HepG2 (cell line): ENCODE data around the gene MAB21L4. TPM values are rescaled to one million over a fixed set of nuclear protein-coding genes. Genes with fewer than 3 reads are reported as not detected.

Experiments
- ATAC-seq: fragments of 200-7000 bp; cut with Tn5 transposase; 3 replicates; pipeline ENCODE4 v1.9.1; 2020; ENCODE audit warnings: mild to moderate bottlenecking, moderate library complexity
- BruUV-seq: library from RNA; stranded (reverse); fragments of 400-500 nt; replicated peaks from 2 replicates; lab custom pipeline; 2021; lab: Mats Ljungman, UMichigan
- CTCF ChIA-PET: fragments of 300-600 bp; formaldehyde crosslinking; extraction: SDS; loops from one replicate; lab custom pipeline; 2021; ENCODE audit warnings: low total read pairs, inconsistent platforms, low intra/inter-chr PET ratio; lab: Yijun Ruan, JAX
- POLR2A ChIA-PET: fragments of 350-600 bp; sonication (Branson Sonifier 250); formaldehyde crosslinking; loops from one replicate; lab custom pipeline; 2020; ENCODE audit warnings: antibody characterized with exemption, inconsistent platforms; lab: Yijun Ruan, JAX
- DNase-seq: peaks from one replicate; pipeline ENCODE4 v3.0.0-alpha.2; 2015; ENCODE audit warnings: low spot score
- FAIRE-seq: peaks from 3 replicates; lab custom pipeline; 2011; peaks lifted over from hg19 to GRCh38; lab: Jason Lieb, UNC
- H2AFZ ChIP-seq: one replicate; pipeline ENCODE4 v1.6.1; 2011; ENCODE audit warnings: low read length, inconsistent platforms
- H3K27ac ChIP-seq: fragments of 300-600 bp; 3 replicates; pipeline ENCODE4 v1.8.0; 2011; ENCODE audit warnings: mixed run types, mild to moderate bottlenecking, mixed read lengths, low read length, inconsistent platforms; ENCODE audit not compliant: insufficient read depth; ENCODE audit errors: extremely low read length
- H3K27me3 ChIP-seq, 2 experiments: fragments of 200-600 bp in 1 of 2; 2 replicates in 1 of 2; 3 replicates in 1 of 2; pipeline versions ENCODE4 v1.6.0 to v1.8.0; 2011; ENCODE audit warnings: low read length in 2 of 2, mild to moderate bottlenecking in 2 of 2, moderate library complexity in 2 of 2, inconsistent platforms in 1 of 2; ENCODE audit not compliant: insufficient read depth in 2 of 2, control insufficient read depth in 1 of 2
- H3K36me3 ChIP-seq, 2 experiments: fragments of 200-600 bp in 1 of 2; replicated peaks in 1 of 2; 2 replicates in 1 of 2; 3 replicates in 1 of 2; pipeline versions ENCODE4 v1.5.1 to v1.8.0; 2011; ENCODE audit warnings: low read length in 2 of 2, inconsistent platforms in 1 of 2; ENCODE audit not compliant: insufficient read depth in 2 of 2, control insufficient read depth in 1 of 2
- H3K4me1 ChIP-seq: 2 replicates; pipeline ENCODE4 v1.5.1; 2012; ENCODE audit warnings: low read length, inconsistent platforms; ENCODE audit not compliant: insufficient read depth
- H3K4me2 ChIP-seq: 2 replicates; pipeline ENCODE4 v1.6.0; 2011; ENCODE audit warnings: low read depth, low read length, inconsistent platforms
- H3K4me3 ChIP-seq, 3 experiments: fragments of 200-600 bp in 1 of 3; sonication (generic), shearing (Covaris generic) in 1 of 3; replicated peaks in 1 of 3; 2 replicates each; pipeline ENCODE4 v1.5.1; 2011 to 2016; ENCODE audit warnings: low read length in 3 of 3, inconsistent platforms in 2 of 3, low read depth in 2 of 3, mild to moderate bottlenecking in 2 of 3, control low read depth in 1 of 3, mixed read lengths in 1 of 3; ENCODE audit not compliant: insufficient read depth in 1 of 3
- H3K79me2 ChIP-seq: one replicate; pipeline ENCODE4 v1.6.1; 2011; ENCODE audit warnings: low read length, inconsistent platforms; ENCODE audit not compliant: insufficient read depth
- H3K9ac ChIP-seq: 2 replicates; pipeline ENCODE4 v1.6.0; 2011; ENCODE audit warnings: mild to moderate bottlenecking, low read depth, low read length, inconsistent platforms; ENCODE audit not compliant: insufficient read depth
- H3K9me3 ChIP-seq: 2 replicates; pipeline ENCODE4 v1.5.1; 2012; ENCODE audit warnings: mild to moderate bottlenecking, low read length
- H4K20me1 ChIP-seq: 2 replicates; pipeline ENCODE4 v1.6.0; 2011; ENCODE audit warnings: inconsistent platforms, mild to moderate bottlenecking, low read length, moderate library complexity; ENCODE audit not compliant: insufficient read depth
- MBD4 ChIP-seq: IDR thresholded peaks from 2 replicates; pipeline ENCODE4 v1.6.1; 2012; ENCODE audit warnings: low read length, inconsistent platforms, borderline replicate concordance
- NFRKB ChIP-seq: fragments of 450-650 bp; IDR thresholded peaks from 2 replicates; pipeline ENCODE4 v1.6.1; 2017
- PAX8 ChIP-seq: sonication (generic); formaldehyde crosslinking; IDR thresholded peaks from 2 replicates; pipeline ENCODE4 v1.8.0; 2022; ENCODE audit warnings: mild to moderate bottlenecking, missing genetic modification reagents, borderline replicate concordance
- PCBP2 ChIP-seq: fragments of 200-400 bp; formaldehyde crosslinking; optimal IDR thresholded peaks from 2 replicates; pipeline ENCODE3; 2018; ENCODE audit warnings: low read length, low read depth; ENCODE audit not compliant: poor library complexity, severe bottlenecking
- RFXAP ChIP-seq: sonication (generic); formaldehyde crosslinking; IDR thresholded peaks from 2 replicates; pipeline ENCODE4 v1.4.0; 2020; ENCODE audit warnings: missing genetic modification reagents, borderline replicate concordance
- XBP1 ChIP-seq: sonication (generic); formaldehyde crosslinking; IDR thresholded peaks from 2 replicates; pipeline ENCODE4 v1.5.0; 2020; ENCODE audit warnings: missing genetic modification reagents
- ZNF562 ChIP-seq: sonication (generic); formaldehyde crosslinking; IDR thresholded peaks from 2 replicates; pipeline ENCODE4 v1.8.0; 2022; ENCODE audit warnings: missing genetic modification reagents, borderline replicate concordance
- ZNF713 ChIP-seq: sonication (generic); formaldehyde crosslinking; IDR thresholded peaks from 2 replicates; pipeline ENCODE4 v1.4.0; 2020; ENCODE audit warnings: mild to moderate bottlenecking, missing genetic modification reagents
- WGBS: methylation state at CpG from one replicate; pipeline ENCODE4 v1.1.6; 2017; ENCODE audit warnings: low lambda C conversion rate; 5-methylcytosine and 5-hydroxymethylcytosine counted together
- in situ Hi-C: cut with HindIII; loops from 2 replicates; pipeline ENCODE4 v1.10.0; 2017; ENCODE audit warnings: low pct_unique_long_range_greater_than_20kb; ENCODE audit not compliant: extremely low pct_ligation_motif_present
- intact Hi-C: fragments of 100-400 bp; cut with micrococcal nuclease; formaldehyde crosslinking; loops from one replicate; pipeline ENCODE4 v1.10.0; 2022; ENCODE audit not compliant: unreplicated experiment
- polyA plus RNA-seq, 8 experiments: library from polyadenylated mRNA; depleted of rRNA in 3 of 8; stranded (reverse) in 7 of 8; unstranded in 1 of 8; fragments of >200 nt; fragmentation: Illumina TruSeq in 4 of 8; extraction: Trizol in 4 of 8; gene quantifications; 2 replicates each; pipeline versions ENCODE4 v1.2.1 to v1.2.3, GENCODE V29; 2011 to 2016; ENCODE audit warnings: low read depth in 4 of 8, missing spikeins in 1 of 8, mixed read lengths in 1 of 8; ENCODE audit not compliant: insufficient read depth in 1 of 8
- total RNA-seq, 5 experiments: library from RNA; depleted of rRNA; stranded (reverse); fragments of >200 nt; fragmentation: Illumina TruSeq; extraction: Trizol; gene quantifications; 2 replicates each; pipeline ENCODE4 v1.2.3, GENCODE V29; 2016; ENCODE audit warnings: low read depth in 1 of 5
- TF ChIP-seq, protein P1 (sequence below), 2 experiments: sonication (generic) in 1 of 2; formaldehyde crosslinking in 1 of 2; IDR thresholded peaks; 2 replicates each; pipeline versions ENCODE4 v1.4.0 to v1.6.1; 2018 to 2020; ENCODE audit warnings: missing genetic modification reagents in 2 of 2, borderline replicate concordance in 1 of 2, low read depth in 1 of 2, mild to moderate bottlenecking in 1 of 2, missing biosample characterization in 1 of 2
- TF ChIP-seq, protein P2 (sequence below): sonication (generic); formaldehyde crosslinking; IDR thresholded peaks from 2 replicates; pipeline ENCODE4 v1.4.0; 2020; ENCODE audit warnings: missing genetic modification reagents

The MAB21L4 gene
- total and polyA plus RNA-seq, 2 of the 13 experiments (the other 11 are each of a cell fraction or from before 2014, with no cell fraction given) = 3.0 to 14.0 TPM

DNA sequence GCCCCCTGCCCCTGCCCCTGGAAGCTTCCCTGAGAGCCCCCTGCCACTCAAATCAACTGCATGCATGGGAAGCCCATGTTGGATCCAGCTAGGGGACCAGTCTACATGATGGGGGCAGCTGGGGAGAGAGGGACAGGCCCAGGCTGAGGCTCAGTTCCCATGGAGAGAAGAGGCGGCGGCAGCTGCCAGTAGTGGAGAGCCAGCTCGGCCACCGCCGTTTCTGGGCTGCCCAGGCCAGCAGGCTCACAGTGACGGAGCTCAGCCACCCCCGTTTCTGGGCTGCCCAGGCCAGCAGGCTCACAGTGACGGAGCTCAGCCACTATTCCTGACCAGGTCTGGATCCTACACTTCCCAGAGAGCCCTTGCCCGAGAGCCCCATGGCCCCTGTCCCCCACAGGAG lies 3.6 kb downstream of the MAB21L4 start:
- H3K4me1 ChIP-seq = peaks cover 88% of the 10 kb centered on the region
- no peak for DNase-seq
- in situ Hi-C loops = no loop called here
- H3K4me2 ChIP-seq = no peak overlapping the region
- no peaks in the 10 kb centered on the region for H3K9me3 ChIP-seq
- no peak overlapping the region for H2AFZ ChIP-seq
- CTCF ChIA-PET = no interaction called here
- TF ChIP-seq, protein P1, sequence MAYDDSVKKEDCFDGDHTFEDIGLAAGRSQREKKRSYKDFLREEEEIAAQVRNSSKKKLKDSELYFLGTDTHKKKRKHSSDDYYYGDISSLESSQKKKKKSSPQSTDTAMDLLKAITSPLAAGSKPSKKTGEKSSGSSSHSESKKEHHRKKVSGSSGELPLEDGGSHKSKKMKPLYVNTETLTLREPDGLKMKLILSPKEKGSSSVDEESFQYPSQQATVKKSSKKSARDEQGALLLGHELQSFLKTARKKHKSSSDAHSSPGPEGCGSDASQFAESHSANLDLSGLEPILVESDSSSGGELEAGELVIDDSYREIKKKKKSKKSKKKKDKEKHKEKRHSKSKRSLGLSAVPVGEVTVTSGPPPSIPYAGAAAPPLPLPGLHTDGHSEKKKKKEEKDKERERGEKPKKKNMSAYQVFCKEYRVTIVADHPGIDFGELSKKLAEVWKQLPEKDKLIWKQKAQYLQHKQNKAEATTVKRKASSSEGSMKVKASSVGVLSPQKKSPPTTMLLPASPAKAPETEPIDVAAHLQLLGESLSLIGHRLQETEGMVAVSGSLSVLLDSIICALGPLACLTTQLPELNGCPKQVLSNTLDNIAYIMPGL (CRISPR knock-in tag; IDR thresholded peaks at IDR 0.05; ENCODE audit: borderline replicate concordance in 1 of 2, low read depth in 1 of 2) = no peak
- TF ChIP-seq PAX8 (CRISPR knock-in tag) = no peak
- TF ChIP-seq MBD4 = no peak
- no peak for TF ChIP-seq NFRKB
- TF ChIP-seq, protein P2, sequence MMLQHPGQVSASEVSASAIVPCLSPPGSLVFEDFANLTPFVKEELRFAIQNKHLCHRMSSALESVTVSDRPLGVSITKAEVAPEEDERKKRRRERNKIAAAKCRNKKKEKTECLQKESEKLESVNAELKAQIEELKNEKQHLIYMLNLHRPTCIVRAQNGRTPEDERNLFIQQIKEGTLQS (CRISPR knock-in tag) = no peak
- no peak for TF ChIP-seq RFXAP
- TF ChIP-seq ZNF713 (CRISPR knock-in tag) = no peak
- no peak for TF ChIP-seq PCBP2
- TF ChIP-seq XBP1 = no peak
- TF ChIP-seq ZNF562 (CRISPR knock-in tag) = no peak
- TF ChIP-seq, all 625 proteins: peak for 0
- Histone ChIP-seq H3K27ac (no peak overlapping the region), H3K36me3 (no peaks in the 10 kb centered on the region), H3K79me2 (no peaks in the 10 kb centered on the region), H3K4me3 (no peak overlapping the region), H4K20me1 (no peaks in the 10 kb centered on the region), H3K9ac (no peak overlapping the region), H3K27me3 (no peaks in the 10 kb centered on the region; a peak in 1 of 5 replicates)
- WGBS = 77% methylated on average over 8 of the region's 9 CpGs
- intact Hi-C loops = no loop called here
- no TSS peak for BruUV-seq
- no peak for ATAC-seq
- no peak for FAIRE-seq
- POLR2A ChIA-PET = interaction anchor here (1.0 to 9.3 kb wide), 2 partner anchors 18 to 35 kb away, joined by 4 to 63 read pairs; no protein-coding TSS in a partner anchor
